GM19025 (cell line): ENCODE results near the gene ZNF354B.
"Not testable (repeated sequence)": the region's sequence is repeated elsewhere in the genome, so short reads cannot be mapped to it uniquely, and the experiment has no call there.

Source experiments
- ATAC-seq: cut with Tn5 transposase; IDR thresholded peaks from one replicate; pipeline ENCODE4 v1.9.1; 2021; ENCODE audit warnings: mild to moderate bottlenecking, low read depth, moderate library complexity; ENCODE audit not compliant: unreplicated experiment

ZNF354B gene

GRCh38 chr5:178859625-178860521, at the start of gene ZNF354B:
TSS of gene ZNF354B (plus strand) at chr5:178859953. CDS start at chr5:178861048, 1,095 bp downstream.
- ATAC-seq, result peak; percentile 93

- ATAC-seq, result no peak
Observed at GRCh38 chr5:178817506-178817905, 42.2 kb upstream of the ZNF354B start.

GRCh38 chr5:178818094-178818493, 41.7 kb upstream of the ZNF354B start:
- ATAC-seq, result no peak

- ATAC-seq, result no peak
Observed at GRCh38 chr5:178820001-178820400, 39.8 kb upstream of the ZNF354B start.

GRCh38 chr5:178825444-178825843, 34.3 kb upstream of the ZNF354B start:
- no peak for ATAC-seq

- no peak for ATAC-seq
Observed at GRCh38 chr5:178826216-178826615, 33.5 kb upstream of the ZNF354B start.

GRCh38 chr5:178827636-178828035, 32.1 kb upstream of the ZNF354B start:
- ATAC-seq, result no peak

GRCh38 chr5:178831049-178831448, 28.7 kb upstream of the ZNF354B start:
- no peak for ATAC-seq

- no peak for ATAC-seq
Observed at GRCh38 chr5:178832618-178833201, 27.0 kb upstream of the ZNF354B start.

- ATAC-seq, result no peak
Observed at GRCh38 chr5:178836628-178837027, 23.1 kb upstream of the ZNF354B start.

GRCh38 chr5:178838695-178839318, 20.9 kb upstream of the ZNF354B start:
- ATAC-seq, result not testable (repeated sequence)

- no peak for ATAC-seq
Observed at GRCh38 chr5:178839319-178839704, 20.4 kb upstream of the ZNF354B start.

GRCh38 chr5:178840399-178840798, 19.4 kb upstream of the ZNF354B start:
- not testable (repeated sequence) for ATAC-seq

GRCh38 chr5:178849316-178849715, 10.4 kb upstream of the ZNF354B start:
- no peak for ATAC-seq

- no peak for ATAC-seq
Observed at GRCh38 chr5:178851951-178852350, 7.8 kb upstream of the ZNF354B start.

GRCh38 chr5:178854284-178854683, 5.5 kb upstream of the ZNF354B start:
- ATAC-seq, result no peak

- not testable (repeated sequence) for ATAC-seq
Observed at GRCh38 chr5:178860615-178861014, 862 bp downstream of the ZNF354B start.

- no peak for ATAC-seq
Observed at GRCh38 chr5:178861627-178862026, 1.9 kb downstream of the ZNF354B start.

GRCh38 chr5:178866946-178867345, 7.2 kb downstream of the ZNF354B start:
- ATAC-seq, result no peak

- ATAC-seq, result no peak
Observed at GRCh38 chr5:178869577-178869976, 9.8 kb downstream of the ZNF354B start.

- no peak for ATAC-seq
Observed at GRCh38 chr5:178870411-178870810, 10.7 kb downstream of the ZNF354B start.
